ENCODE data around the gene DBX1.
"Not testable (repeated sequence)": the region's sequence is repeated elsewhere in the genome, so short reads cannot be mapped to it uniquely, and the experiment has no call there.

Gene DBX1

GRCh38 chr11:20160425-20161229 is at the start of gene DBX1:
Gene DBX1 (minus strand): TSS chr11:20160475. CDS start chr11:20160324, 151 bp downstream.
- DNase-seq (ENCODE audit: low read depth in 2 of 2), result no peak

GRCh38 chr11:20208622-20209111 is 48.4 kb upstream of the DBX1 start:
- no peak for DNase-seq (ENCODE audit: low read depth in 2 of 2)

DNA sequence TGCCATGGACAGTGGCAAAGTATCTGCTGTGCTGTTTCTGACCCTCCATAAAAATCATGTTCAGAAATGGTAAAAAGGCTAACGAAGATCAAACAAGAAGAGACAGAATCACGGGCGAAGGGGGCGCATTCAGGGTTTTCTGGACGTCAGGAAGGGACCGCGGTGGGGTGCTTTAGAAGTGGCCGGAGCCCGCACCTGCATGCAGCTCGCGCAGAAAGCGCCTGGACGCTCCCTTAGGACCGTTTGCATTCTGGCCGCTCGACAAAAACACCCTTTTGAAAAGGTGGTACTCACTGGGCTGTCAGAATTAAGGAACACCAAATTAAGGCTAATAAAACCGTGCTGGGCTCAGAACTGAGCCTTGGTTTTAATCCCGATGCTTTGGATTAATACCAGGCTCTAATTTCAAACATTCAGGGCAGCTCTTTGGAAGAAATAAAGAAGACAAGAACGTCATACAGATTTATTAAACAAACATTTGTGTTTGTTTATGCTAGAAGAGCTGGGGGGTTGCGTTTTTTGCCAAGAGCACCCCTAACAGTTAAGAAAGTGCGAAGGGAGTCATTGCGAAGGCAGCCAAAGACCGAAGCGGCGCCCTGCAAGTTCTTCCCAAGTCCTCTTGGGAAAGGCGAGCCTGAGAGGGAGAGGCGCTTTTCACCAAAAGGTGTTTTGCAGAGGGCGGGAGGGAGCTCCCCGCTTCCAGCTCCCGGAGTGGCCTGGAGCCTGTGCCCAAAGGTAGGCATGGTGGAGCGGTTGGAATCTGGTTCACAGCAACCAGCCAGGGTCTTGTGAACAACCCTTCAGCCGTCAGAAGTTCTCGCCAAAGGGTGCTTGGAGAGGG is 47.7 kb upstream of the DBX1 start:
- no peak for DNase-seq (ENCODE audit: low read depth in 2 of 2)

GRCh38 chr11:20205807-20206206 is 45.5 kb upstream of the DBX1 start:
- no peak for DNase-seq (ENCODE audit: low read depth in 2 of 2)

DNA sequence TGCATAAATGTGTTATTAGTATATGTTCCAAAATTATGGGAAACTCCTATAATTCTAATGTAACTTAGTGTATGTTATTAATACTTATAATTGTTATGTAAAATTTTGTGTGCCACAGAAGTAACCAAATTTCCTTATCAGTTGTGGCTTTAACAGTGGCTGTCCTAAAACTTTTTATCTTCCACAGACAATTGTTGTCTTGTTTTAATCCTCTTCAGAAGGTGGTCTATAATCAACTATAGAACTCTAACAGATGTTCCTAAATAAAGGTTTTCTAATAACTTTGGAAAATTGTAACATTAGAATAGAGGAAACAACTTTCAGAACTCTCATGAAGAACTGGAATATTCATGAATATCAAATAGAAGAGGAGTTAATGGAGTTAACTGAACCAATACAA is 44.4 kb upstream of the DBX1 start:
- no peak for DNase-seq (ENCODE audit: low read depth in 2 of 2)

- no peak for DNase-seq (ENCODE audit: low read depth in 2 of 2)
Measured at GRCh38 chr11:20203831-20204230, 43.6 kb upstream of the DBX1 start.

GRCh38 chr11:20201231-20201630 is 41.0 kb upstream of the DBX1 start:
- DNase-seq (ENCODE audit: low read depth in 2 of 2), result no peak

GRCh38 chr11:20200331-20200955 is 40.2 kb upstream of the DBX1 start:
- DNase-seq (ENCODE audit: low read depth in 2 of 2), result not testable (repeated sequence)

DNA sequence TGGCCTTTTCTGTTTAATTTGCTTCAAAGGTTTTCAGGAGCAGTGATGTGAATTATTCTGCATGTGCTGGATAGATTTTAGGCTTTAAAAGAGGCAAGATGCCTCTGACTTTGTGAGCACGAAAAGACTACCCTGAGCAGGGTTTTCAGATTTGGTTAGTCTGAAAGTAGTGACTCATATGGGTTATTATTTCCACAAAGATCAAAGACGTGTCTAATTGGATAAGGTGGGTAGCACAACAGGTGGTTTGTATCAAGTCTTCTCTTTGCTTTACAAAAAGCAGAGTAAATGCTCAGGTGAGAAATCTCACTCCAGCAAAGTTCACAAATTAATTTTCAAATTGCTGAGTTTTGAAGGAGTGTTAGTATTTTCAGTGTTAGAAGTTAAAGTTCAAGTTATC is 37.6 kb upstream of the DBX1 start:
- no peak for DNase-seq (ENCODE audit: low read depth in 2 of 2)

GRCh38 chr11:20194470-20194869 is 34.2 kb upstream of the DBX1 start:
- no peak for DNase-seq (ENCODE audit: low read depth in 2 of 2)

- no peak for DNase-seq (ENCODE audit: low read depth in 2 of 2)
Measured at GRCh38 chr11:20193307-20193706, 33.0 kb upstream of the DBX1 start.

DNA sequence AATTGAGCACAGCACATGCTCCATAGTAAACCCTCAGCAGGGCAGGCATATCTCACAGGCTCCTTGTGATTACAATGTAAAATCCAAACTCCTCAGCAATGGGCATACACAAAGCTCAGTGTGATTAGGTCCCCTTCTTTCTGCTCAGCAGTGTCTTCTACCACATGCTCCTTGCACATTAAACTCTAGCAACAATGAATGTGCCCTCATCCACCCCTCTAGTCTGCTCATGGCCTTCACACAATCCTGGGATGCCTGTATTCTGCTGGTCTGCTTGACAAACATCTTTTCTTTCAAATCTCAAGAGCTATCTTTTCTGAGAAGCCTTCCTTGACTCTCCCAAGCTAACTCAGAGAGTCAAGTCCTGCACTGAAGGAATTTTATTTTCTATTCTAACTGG is 32.4 kb upstream of the DBX1 start:
- no peak for DNase-seq (ENCODE audit: low read depth in 2 of 2)

DNA sequence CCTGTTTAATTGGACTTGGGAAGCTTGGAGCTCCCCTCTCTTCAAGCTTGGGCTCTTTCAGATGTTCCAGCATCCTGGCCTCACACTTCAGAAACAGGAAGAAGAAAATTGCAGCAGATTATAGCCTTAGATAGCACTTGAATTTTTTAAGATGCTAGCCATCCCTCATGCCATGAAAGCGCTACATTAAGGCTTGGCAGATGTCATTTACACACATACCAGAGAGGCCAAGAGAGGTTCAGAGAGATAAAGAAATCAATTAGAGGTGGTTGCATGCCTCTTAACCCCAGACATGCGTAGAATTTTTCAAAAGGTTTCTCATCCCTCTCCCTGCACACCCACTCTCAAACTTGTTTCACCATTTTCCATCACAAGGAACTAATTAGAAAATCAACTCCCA is 31.9 kb upstream of the DBX1 start:
- DNase-seq (ENCODE audit: low read depth in 2 of 2), result no peak

DNA sequence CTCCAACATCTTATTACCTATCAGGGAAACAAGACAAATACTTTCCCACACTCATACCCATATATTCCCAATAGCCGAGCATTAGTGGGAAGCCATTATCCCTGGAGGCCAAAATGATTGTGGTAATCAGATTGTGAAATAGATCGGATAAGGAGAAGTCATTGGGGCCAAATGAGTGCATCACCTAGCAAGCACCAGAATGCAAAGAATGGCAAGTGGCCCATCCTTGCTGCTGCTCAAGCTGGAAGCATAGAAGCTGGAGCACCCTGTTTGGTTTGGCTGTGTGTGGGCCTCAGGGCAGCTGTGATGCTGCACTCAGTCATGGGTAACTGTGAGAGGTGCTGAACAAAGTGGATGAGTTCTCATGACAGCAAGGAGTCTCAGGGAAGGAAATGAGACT is 18.7 kb upstream of the DBX1 start:
- no peak for DNase-seq (ENCODE audit: low read depth in 2 of 2)

DNA sequence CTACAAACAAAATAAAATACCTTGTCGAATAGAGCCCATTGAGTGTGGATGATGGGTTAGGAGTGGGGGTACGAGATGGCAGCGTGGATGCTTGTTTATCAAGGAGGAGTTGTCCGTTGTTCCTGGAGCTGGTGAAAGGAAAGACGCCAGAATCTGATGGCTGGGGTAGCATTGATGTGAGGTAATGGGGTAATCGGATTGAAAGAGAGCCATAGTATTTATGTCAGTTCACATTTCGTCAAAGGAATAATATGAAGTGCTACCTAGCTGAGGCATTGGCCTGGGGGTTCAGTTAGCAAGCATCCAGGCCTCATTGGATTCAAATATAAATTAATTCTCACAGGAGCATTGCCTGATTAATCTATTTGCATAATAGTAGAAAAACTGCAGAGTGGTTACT is 16.9 kb upstream of the DBX1 start:
- no peak for DNase-seq (ENCODE audit: low read depth in 2 of 2)

DNA sequence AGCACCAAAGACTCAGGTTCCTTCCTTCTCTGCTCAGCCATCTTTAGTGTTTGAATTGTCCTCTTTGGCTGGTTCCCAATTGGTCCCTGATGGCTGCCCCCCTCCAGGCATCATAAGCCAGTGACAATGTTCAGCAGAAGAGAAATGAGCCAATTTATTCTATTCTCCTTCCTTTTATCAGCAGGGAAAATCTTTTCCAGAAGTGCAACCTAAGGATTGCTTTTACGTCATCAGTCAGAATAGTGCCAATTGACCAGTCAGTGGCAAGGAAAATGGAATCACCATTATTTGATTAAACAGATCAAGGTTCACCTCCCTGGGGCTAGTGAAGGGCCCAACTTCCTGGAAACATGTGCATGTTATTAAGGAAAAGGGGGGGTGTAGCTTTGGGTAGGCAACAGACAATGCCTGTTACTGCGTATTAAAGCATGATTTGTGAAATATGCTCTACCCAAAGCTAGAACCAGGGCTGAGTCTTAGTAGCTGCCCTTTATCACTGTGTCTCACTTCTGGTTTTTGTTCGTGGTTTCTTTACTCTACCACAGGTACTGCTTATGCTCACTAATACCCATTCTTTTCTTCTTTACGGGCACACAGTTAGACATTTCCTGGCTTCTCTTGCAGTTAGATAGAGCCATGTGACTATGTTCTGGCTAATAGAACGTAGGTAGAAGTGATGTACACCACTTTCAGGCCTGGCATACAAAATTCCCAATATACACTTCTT is 12.6 kb upstream of the DBX1 start:
- DNase-seq (ENCODE audit: low read depth in 2 of 2), result no peak

GRCh38 chr11:20163783-20164481 is 3.7 kb upstream of the DBX1 start:
- no peak for DNase-seq (ENCODE audit: low read depth in 2 of 2)

GRCh38 chr11:20162824-20163782 is 2.8 kb upstream of the DBX1 start:
- DNase-seq (ENCODE audit: low read depth in 2 of 2), result no peak

DNA sequence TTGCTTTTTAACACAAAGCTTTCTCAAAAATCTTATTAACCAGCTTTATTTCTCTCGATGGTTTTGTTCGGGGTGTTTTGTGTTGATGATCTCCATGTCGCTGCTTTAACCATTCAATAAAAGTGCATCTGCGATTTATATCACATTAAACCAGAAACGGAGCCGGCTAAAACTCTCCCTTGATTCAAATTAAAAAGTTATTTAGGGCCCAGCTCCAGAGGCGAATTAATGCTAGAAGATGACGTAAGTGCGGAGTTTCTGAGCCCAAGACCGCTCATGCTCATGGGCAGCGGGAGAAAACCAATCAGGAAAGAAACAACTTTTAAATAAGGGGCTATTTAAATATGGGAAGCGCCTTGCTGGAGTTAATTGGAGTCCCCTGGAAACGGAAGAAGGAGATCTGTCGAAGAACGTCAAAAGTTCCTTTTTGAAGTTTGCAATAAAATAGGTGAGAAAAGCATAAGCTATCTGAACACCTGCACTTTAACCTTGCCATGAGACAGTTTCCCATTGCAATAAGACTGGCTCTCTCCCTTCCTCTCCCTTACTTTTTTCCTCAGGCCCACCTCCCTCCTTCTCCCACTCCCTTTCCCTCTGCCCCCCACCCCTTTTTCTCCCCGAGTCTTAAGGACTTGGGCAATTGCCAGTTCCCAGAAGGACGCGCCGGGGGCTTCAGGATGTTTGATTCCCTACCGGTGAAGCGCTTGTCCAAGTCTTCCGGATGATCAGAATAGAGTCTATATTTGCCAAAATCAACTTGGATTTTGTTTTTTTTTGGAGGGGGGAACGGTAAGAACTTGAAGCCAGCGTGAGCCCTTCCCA is 1.9 kb upstream of the DBX1 start:
- no peak for DNase-seq (ENCODE audit: low read depth in 2 of 2)
